Endodermal cell (in vitro differentiated cells): Measurements from ENCODE around the gene CELF2. TPM values are rescaled to one million over a fixed set of nuclear protein-coding genes. Genes with fewer than 3 reads are reported as not detected.

Experiments used
- DNase-seq: peaks from one replicate; pipeline ENCODE4 v3.0.0-alpha.2; 2017
- H3K27ac ChIP-seq: 2 replicates; pipeline ENCODE4 v1.5.1; 2013; ENCODE audit warnings: mild to moderate bottlenecking, low read depth, low read length, moderate library complexity
- H3K27me3 ChIP-seq: 2 replicates; pipeline ENCODE4 v1.6.1; 2013; ENCODE audit warnings: mild to moderate bottlenecking, low read length, moderate library complexity; ENCODE audit not compliant: insufficient read depth, control insufficient read depth, poor library complexity, severe bottlenecking
- H3K36me3 ChIP-seq: 2 replicates; pipeline ENCODE4 v1.7.0; 2013; ENCODE audit warnings: mild to moderate bottlenecking, low read length, moderate library complexity; ENCODE audit not compliant: control insufficient read depth, insufficient read depth
- H3K4me1 ChIP-seq: one replicate; pipeline ENCODE4 v1.7.0; 2013; ENCODE audit warnings: low read length; ENCODE audit not compliant: control insufficient read depth, insufficient read depth
- H3K4me3 ChIP-seq: 2 replicates; pipeline ENCODE4 v1.5.1; 2013; ENCODE audit warnings: mild to moderate bottlenecking, low read length, moderate library complexity
- H3K9ac ChIP-seq: 2 replicates; pipeline ENCODE4 v1.6.1; 2013; ENCODE audit warnings: mild to moderate bottlenecking, low read length, moderate library complexity; ENCODE audit not compliant: poor library complexity, severe bottlenecking; ENCODE audit errors: extremely low read depth
- H3K9me3 ChIP-seq: 2 replicates; pipeline ENCODE4 v1.6.1; 2013; ENCODE audit warnings: mild to moderate bottlenecking, low read length, moderate library complexity; ENCODE audit not compliant: control insufficient read depth
- H3K27ac Mint-ChIP-seq: 2 replicates; pipeline ENCODE4 v1.8.0; 2020; ENCODE audit warnings: mixed read lengths
- H3K27me3 Mint-ChIP-seq: 2 replicates; pipeline ENCODE4 v1.8.0; 2021; ENCODE audit warnings: mild to moderate bottlenecking, mixed read lengths; ENCODE audit not compliant: insufficient read depth
- H3K36me3 Mint-ChIP-seq: 2 replicates; pipeline ENCODE4 v1.8.0; 2020; ENCODE audit warnings: low read depth, mixed read lengths
- H3K4me1 Mint-ChIP-seq: 2 replicates; pipeline ENCODE4 v1.8.0; 2020; ENCODE audit warnings: mixed read lengths
- H3K4me3 Mint-ChIP-seq: 2 replicates; pipeline ENCODE4 v1.8.0; 2020; ENCODE audit warnings: mild to moderate bottlenecking, moderate library complexity, mixed read lengths
- H3K9me3 Mint-ChIP-seq: 2 replicates; pipeline ENCODE4 v1.8.0; 2020; ENCODE audit warnings: mild to moderate bottlenecking, mixed read lengths
- CTCF ChIP-seq: fragments of 200-600 bp; sonication (generic); conservative IDR thresholded peaks from 2 replicates; pipeline ENCODE4 v1.5.0; 2021; ENCODE audit warnings: antibody characterized with exemption, mild to moderate bottlenecking
- WGBS, 2 experiments: methylation state at CpG; one replicate each; pipeline versions ENCODE4 v1.1.5 to v1.1.7; 2013; ENCODE audit warnings: missing lambda C conversion rate in 2 of 2, mixed read lengths in 1 of 2; ENCODE audit not compliant: insufficient coverage in 1 of 2, insufficient read length in 1 of 2; 5-methylcytosine and 5-hydroxymethylcytosine counted together
- total RNA-seq, 2 donors: library from RNA; stranded (reverse); fragmentation: NEBNext Ultra II Directional in 1 of 2; extraction: Animal tissue kit (Norgen Biotek cat#: 25700) in 1 of 2; gene quantifications; 2 replicates in 1 of 2; 3 replicates in 1 of 2; pipeline ENCODE4 v1.2.1, GENCODE V29; 2021

CELF2 gene
- total RNA-seq, 2 donors from 2014 or later = 79.9 to 96.1 TPM

GRCh38 chr10:11298116-11298515 is 280.4 kb downstream of the CELF2 start:
- Mint-ChIP-seq H3K4me1 (no peaks in the 10 kb centered on the region), H3K27ac (no peak overlapping the region), H3K9me3 (no peaks in the 10 kb centered on the region), H3K4me3 (no peak overlapping the region), H3K27me3 (no peaks in the 10 kb centered on the region), H3K36me3 (peaks cover 84% of the 10 kb centered on the region)
- WGBS, 2 experiments = 93 to 94% methylated on average over 2 to 5 of the region's 5 CpGs
- Histone ChIP-seq H3K36me3 (peaks cover 79% of the 10 kb centered on the region), H3K9ac (no peak overlapping the region), H3K27me3 (no peaks in the 10 kb centered on the region), H3K4me1 (no peaks in the 10 kb centered on the region), H3K4me3 (no peak overlapping the region), H3K27ac (no peak overlapping the region), H3K9me3 (no peaks in the 10 kb centered on the region)
- DNase-seq = no peak
- TF ChIP-seq CTCF = no peak

GRCh38 chr10:11299125-11299524 is 281.5 kb downstream of the CELF2 start:
- H3K36me3 ChIP-seq = peaks cover 82% of the 10 kb centered on the region
- H3K27me3 ChIP-seq = no peaks in the 10 kb centered on the region
- Mint-ChIP-seq H3K27me3 (no peaks in the 10 kb centered on the region), H3K4me3 (no peak overlapping the region), H3K9me3 (peaks cover 1% of the 10 kb centered on the region), H3K27ac (no peak overlapping the region), H3K4me1 (no peaks in the 10 kb centered on the region), H3K36me3 (peaks cover 85% of the 10 kb centered on the region)
- no peak for DNase-seq
- H3K4me3 ChIP-seq = no peak overlapping the region
- H3K27ac ChIP-seq = no peak overlapping the region
- peaks cover 10% of the 10 kb centered on the region for H3K9me3 ChIP-seq
- TF ChIP-seq CTCF = no peak
- WGBS, 2 experiments = 96 to 100% methylated on average over 4 to 11 of the region's 11 CpGs
- no peaks in the 10 kb centered on the region for H3K4me1 ChIP-seq
- H3K9ac ChIP-seq = no peak overlapping the region

GRCh38 chr10:11300026-11300425 is 282.4 kb downstream of the CELF2 start:
- no peak overlapping the region for H3K9ac ChIP-seq
- H3K4me1 ChIP-seq = no peaks in the 10 kb centered on the region
- WGBS, 2 experiments = 92 to 98% methylated on average over 8 of the region's 8 CpGs
- Mint-ChIP-seq H3K9me3 (peaks cover 2% of the 10 kb centered on the region), H3K27me3 (no peaks in the 10 kb centered on the region), H3K27ac (no peak overlapping the region), H3K36me3 (peaks cover 85% of the 10 kb centered on the region), H3K4me1 (no peaks in the 10 kb centered on the region), H3K4me3 (no peak overlapping the region)
- H3K4me3 ChIP-seq = no peak overlapping the region
- no peaks in the 10 kb centered on the region for H3K27me3 ChIP-seq
- peaks cover 84% of the 10 kb centered on the region for H3K36me3 ChIP-seq
- H3K9me3 ChIP-seq = peaks cover 10% of the 10 kb centered on the region
- H3K27ac ChIP-seq = no peak overlapping the region
- DNase-seq = no peak
- no peak for TF ChIP-seq CTCF
